OCI-LY1 (cell line): ENCODE data around the gene CCDC102B.

Experiments used
- EZH2 ChIP-seq: fragments of 200-600 bp; sonication (generic), shearing (Covaris generic); IDR thresholded peaks from 2 replicates; pipeline ENCODE4 v1.8.0; 2017; ENCODE audit warnings: borderline replicate concordance, mixed run types, mild to moderate bottlenecking, antibody characterized with exemption, low read length, moderate library complexity, mixed read lengths
- TF ChIP-seq, protein P1 (sequence below): fragments of 200-600 bp; sonication (generic), shearing (Covaris generic); IDR thresholded peaks from 2 replicates; pipeline ENCODE4 v1.5.1; 2017; ENCODE audit warnings: mild to moderate bottlenecking, antibody characterized with exemption, low read length, moderate library complexity, mixed read lengths

- TF ChIP-seq, protein P1, sequence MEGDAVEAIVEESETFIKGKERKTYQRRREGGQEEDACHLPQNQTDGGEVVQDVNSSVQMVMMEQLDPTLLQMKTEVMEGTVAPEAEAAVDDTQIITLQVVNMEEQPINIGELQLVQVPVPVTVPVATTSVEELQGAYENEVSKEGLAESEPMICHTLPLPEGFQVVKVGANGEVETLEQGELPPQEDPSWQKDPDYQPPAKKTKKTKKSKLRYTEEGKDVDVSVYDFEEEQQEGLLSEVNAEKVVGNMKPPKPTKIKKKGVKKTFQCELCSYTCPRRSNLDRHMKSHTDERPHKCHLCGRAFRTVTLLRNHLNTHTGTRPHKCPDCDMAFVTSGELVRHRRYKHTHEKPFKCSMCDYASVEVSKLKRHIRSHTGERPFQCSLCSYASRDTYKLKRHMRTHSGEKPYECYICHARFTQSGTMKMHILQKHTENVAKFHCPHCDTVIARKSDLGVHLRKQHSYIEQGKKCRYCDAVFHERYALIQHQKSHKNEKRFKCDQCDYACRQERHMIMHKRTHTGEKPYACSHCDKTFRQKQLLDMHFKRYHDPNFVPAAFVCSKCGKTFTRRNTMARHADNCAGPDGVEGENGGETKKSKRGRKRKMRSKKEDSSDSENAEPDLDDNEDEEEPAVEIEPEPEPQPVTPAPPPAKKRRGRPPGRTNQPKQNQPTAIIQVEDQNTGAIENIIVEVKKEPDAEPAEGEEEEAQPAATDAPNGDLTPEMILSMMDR, result no peak
- TF ChIP-seq EZH2, result no peak
Measured at GRCh38 chr18:68839701-68840100, 41.8 kb downstream of the CCDC102B start.
